ENCODE measurements around the gene PODN. TPM values are rescaled to one million over a fixed set of nuclear protein-coding genes. Genes with fewer than 3 reads are reported as not detected.

PODN gene
- total RNA-seq, 1 experiment from 2014 or later, result 0.36 TPM

- DNase-seq (ENCODE audit: low read depth), result no peak
Measured at GRCh38 chr1:53133261-53134041, 71.4 kb downstream of the PODN start.

- DNase-seq (ENCODE audit: low read depth), result no peak
Measured at GRCh38 chr1:53134042-53134485, 72.1 kb downstream of the PODN start.

Other genes starting within 250 kb of the PODN start
- 0.78 and 0.96 TPM in 2 replicates for gene ZYG11A, start 219.5 kb upstream of the PODN start, total RNA-seq (2014; rRNA removed; shearing (Covaris generic))
- 15.1 and 22.8 TPM in 2 replicates for gene ECHDC2, start 140.5 kb upstream of the PODN start, total RNA-seq (2014; rRNA removed; shearing (Covaris generic))
- 217 and 242 TPM in 2 replicates for gene SCP2, start 134.9 kb upstream of the PODN start, total RNA-seq (2014; rRNA removed; shearing (Covaris generic))
- not detected in 2 replicates for gene SLC1A7, start 80.4 kb downstream of the PODN start, total RNA-seq (2014; rRNA removed; shearing (Covaris generic))
- gene CPT2, start 134.6 kb downstream of the PODN start, total RNA-seq (2014; rRNA removed; shearing (Covaris generic)), result 17.4 and 19.1 TPM in 2 replicates
- gene CZIB, start 158.4 kb downstream of the PODN start, total RNA-seq (2014; rRNA removed; shearing (Covaris generic)), result 42.6 and 53.5 TPM in 2 replicates
- gene MAGOH, start 176.3 kb downstream of the PODN start, total RNA-seq (2014; rRNA removed; shearing (Covaris generic)), result 44.5 and 61.4 TPM in 2 replicates